Fibroblast of skin of left quadriceps (primary cell): ENCODE measurements around the gene PIGW.
A peak's percentile ranks its signal among the peaks of the same experiment; 100 is the strongest.
"Not testable (repeated sequence)": the region's sequence is repeated elsewhere in the genome, so short reads cannot be mapped to it uniquely, and the experiment has no call there.

Source experiments
- DNase-seq, 2 experiments: peaks; one replicate each; pipeline ENCODE4 v3.0.0-alpha.2; 2013; ENCODE audit warnings: low read depth in 2 of 2

PIGW gene

GRCh38 chr17:36507266-36507665, 27.5 kb upstream of the PIGW start:
- no peak for DNase-seq

GRCh38 chr17:36508439-36508838, 26.3 kb upstream of the PIGW start:
- DNase-seq: not testable (repeated sequence)

GRCh38 chr17:36509272-36509985, 25.4 kb upstream of the PIGW start:
- DNase-seq: no peak

GRCh38 chr17:36510636-36511035, 24.2 kb upstream of the PIGW start:
- DNase-seq: no peak

- DNase-seq: no peak
These were observed 23.6 kb upstream of the PIGW start for GRCh38 chr17:36511216-36511615.

- no peak for DNase-seq
These were observed 22.1 kb upstream of the PIGW start for GRCh38 chr17:36512641-36513040.

- no peak for DNase-seq
These were observed 19.9 kb upstream of the PIGW start for GRCh38 chr17:36514856-36515255.

- DNase-seq: no peak
These were observed 18.9 kb upstream of the PIGW start for GRCh38 chr17:36515837-36516236.

GRCh38 chr17:36523113-36523512, 11.7 kb upstream of the PIGW start:
- DNase-seq: no peak

GRCh38 chr17:36524428-36524876, 10.3 kb upstream of the PIGW start:
- DNase-seq: no peak

- no peak for DNase-seq
These were observed 9.7 kb upstream of the PIGW start for GRCh38 chr17:36525113-36525512.

- no peak for DNase-seq
These were observed 8.9 kb upstream of the PIGW start for GRCh38 chr17:36525888-36526287.

- no peak for DNase-seq
These were observed 7.1 kb upstream of the PIGW start for GRCh38 chr17:36527621-36528250.

GRCh38 chr17:36529121-36529520, 5.7 kb upstream of the PIGW start:
- DNase-seq: peak in 1 of 2 experiments; percentile 2

- DNase-seq: no peak
These were observed 2.3 kb upstream of the PIGW start for GRCh38 chr17:36532435-36532975.

GRCh38 chr17:36533935-36534839, 600 bp upstream of the PIGW start:
- peak in 1 of 2 experiments; percentile 4 for DNase-seq

GRCh38 chr17:36535669-36536081, 888 bp downstream of the PIGW start:
- DNase-seq: no peak

GRCh38 chr17:36540696-36541095, 5.9 kb downstream of the PIGW start:
- DNase-seq: no peak

GRCh38 chr17:36542755-36543154, 8.0 kb downstream of the PIGW start:
- DNase-seq: no peak

- peak in 1 of 2 experiments; percentile 4 for DNase-seq
These were observed 9.2 kb downstream of the PIGW start for GRCh38 chr17:36544044-36544306.

GRCh38 chr17:36544307-36545076, 9.7 kb downstream of the PIGW start, which contains the start of gene GGNBP2:
GGNBP2 (plus strand) TSS chr17:36544919; CDS start chr17:36545725, 806 bp downstream.
- DNase-seq: peak; percentile 87 to 88
